Activated CD8-positive, alpha-beta memory T cell treated with anti-CD3 and anti-CD28 coated beads, Interleukin-2, amount 50 U/mL, for 1 hour (primary cell): Measurements from ENCODE around the gene CRYZ.
"Not testable (repeated sequence)": the region's sequence is repeated elsewhere in the genome, so short reads cannot be mapped to it uniquely, and the experiment has no call there.

ENCODE experiments used
- DNase-seq: peaks from one replicate; pipeline ENCODE4 v3.0.0-alpha.2; 2020; ENCODE audit errors: extremely low read depth

The CRYZ gene

GRCh38 chr1:74681449-74681848 is 51.4 kb downstream of the CRYZ start:
- no peak for DNase-seq

- DNase-seq = no peak
Observed at GRCh38 chr1:74681001-74681400, 51.8 kb downstream of the CRYZ start.

GRCh38 chr1:74679811-74680210 is 53.0 kb downstream of the CRYZ start:
- DNase-seq = no peak

- no peak for DNase-seq
Observed at GRCh38 chr1:74677926-74678325, 54.9 kb downstream of the CRYZ start.

GRCh38 chr1:74674278-74675048 is 58.4 kb downstream of the CRYZ start:
- DNase-seq = no peak

GRCh38 chr1:74673351-74674111 is 59.3 kb downstream of the CRYZ start, which contains the start of gene ERICH3:
Gene ERICH3 (minus strand): TSS chr1:74673792. CDS start chr1:74673519, 273 bp downstream.
- no peak for DNase-seq

GRCh38 chr1:74670866-74671265 is 62.0 kb downstream of the CRYZ start:
- DNase-seq = not testable (repeated sequence)
